Measurements from ENCODE around the gene DCLK1.

DNA sequence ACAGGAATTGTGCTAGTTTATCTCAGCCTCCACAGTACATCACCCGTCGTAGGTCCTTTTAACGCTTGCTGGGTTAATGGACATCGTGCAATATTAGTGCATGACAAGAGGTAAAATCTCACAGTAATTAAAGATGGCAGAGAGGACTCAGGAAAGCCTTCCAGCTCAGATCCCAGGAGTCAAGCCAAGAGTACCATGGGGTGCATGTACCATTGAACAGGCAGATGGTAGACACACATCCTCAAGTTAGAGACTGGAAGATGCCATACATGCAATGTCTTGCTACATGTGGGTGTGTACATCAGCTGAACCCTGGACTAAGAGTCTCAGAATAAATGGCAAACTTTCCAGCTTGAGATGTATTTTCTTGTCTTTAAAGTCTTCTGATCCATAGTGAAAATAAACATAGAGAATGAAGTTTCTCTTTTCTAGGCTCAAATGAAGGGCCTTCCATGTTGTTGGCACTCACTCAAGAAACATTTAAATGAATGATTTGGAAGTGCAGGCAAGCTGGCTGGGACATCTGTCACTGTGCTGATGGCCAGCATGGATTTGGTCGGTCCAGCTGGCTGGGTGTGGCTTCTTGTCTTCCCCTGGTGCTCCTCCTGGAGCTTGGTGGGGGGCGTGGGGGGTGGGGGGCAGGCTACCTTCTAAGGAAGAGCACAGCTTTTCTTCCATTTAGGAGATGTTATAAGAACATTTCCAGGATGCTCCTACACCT lies 363.8 kb downstream of the DCLK1 start:
- TF ChIP-seq, protein P1, sequence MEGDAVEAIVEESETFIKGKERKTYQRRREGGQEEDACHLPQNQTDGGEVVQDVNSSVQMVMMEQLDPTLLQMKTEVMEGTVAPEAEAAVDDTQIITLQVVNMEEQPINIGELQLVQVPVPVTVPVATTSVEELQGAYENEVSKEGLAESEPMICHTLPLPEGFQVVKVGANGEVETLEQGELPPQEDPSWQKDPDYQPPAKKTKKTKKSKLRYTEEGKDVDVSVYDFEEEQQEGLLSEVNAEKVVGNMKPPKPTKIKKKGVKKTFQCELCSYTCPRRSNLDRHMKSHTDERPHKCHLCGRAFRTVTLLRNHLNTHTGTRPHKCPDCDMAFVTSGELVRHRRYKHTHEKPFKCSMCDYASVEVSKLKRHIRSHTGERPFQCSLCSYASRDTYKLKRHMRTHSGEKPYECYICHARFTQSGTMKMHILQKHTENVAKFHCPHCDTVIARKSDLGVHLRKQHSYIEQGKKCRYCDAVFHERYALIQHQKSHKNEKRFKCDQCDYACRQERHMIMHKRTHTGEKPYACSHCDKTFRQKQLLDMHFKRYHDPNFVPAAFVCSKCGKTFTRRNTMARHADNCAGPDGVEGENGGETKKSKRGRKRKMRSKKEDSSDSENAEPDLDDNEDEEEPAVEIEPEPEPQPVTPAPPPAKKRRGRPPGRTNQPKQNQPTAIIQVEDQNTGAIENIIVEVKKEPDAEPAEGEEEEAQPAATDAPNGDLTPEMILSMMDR (IDR thresholded peaks at IDR 0.05) = no peak
- TF ChIP-seq POLR2A (IDR thresholded peaks at IDR 0.05) (no peak), EP300 (IDR thresholded peaks at IDR 0.05) (no peak)
